Neural progenitor cell (in vitro differentiated cells): ENCODE data around the gene MAMSTR. TPM values are rescaled to one million over a fixed set of nuclear protein-coding genes. Genes with fewer than 3 reads are reported as not detected.

Experiments
- DNase-seq: peaks from one replicate; pipeline ENCODE4 v3.0.0-alpha.2; 2016; ENCODE audit warnings: low spot score
- H2AFZ ChIP-seq: fragments of 200-600 bp; sonication (generic); replicated peaks from 2 replicates; pipeline ENCODE4 v1.6.1; 2016; ENCODE audit warnings: antibody characterized with exemption
- H3F3A ChIP-seq: fragments of 200-600 bp; sonication (generic); 2 replicates; pipeline ENCODE4 v1.6.1; 2016; ENCODE audit warnings: antibody characterized with exemption, low read depth
- H3K27ac ChIP-seq: fragments of 200-600 bp; sonication (generic); 2 replicates; pipeline ENCODE4 v1.5.1; 2016; ENCODE audit warnings: mild to moderate bottlenecking
- H3K27me3 ChIP-seq: fragments of 200-600 bp; sonication (generic); 2 replicates; pipeline ENCODE4 v1.6.1; 2016; ENCODE audit warnings: mild to moderate bottlenecking, moderate library complexity
- H3K36me3 ChIP-seq: fragments of 200-600 bp; sonication (generic); 2 replicates; pipeline ENCODE4 v1.5.1; 2016
- H3K4me1 ChIP-seq: fragments of 200-600 bp; sonication (generic); 2 replicates; pipeline ENCODE4 v1.6.1; 2016; ENCODE audit warnings: mixed run types
- H3K4me2 ChIP-seq: fragments of 200-600 bp; sonication (generic); 2 replicates; pipeline ENCODE4 v1.6.1; 2016
- H3K4me3 ChIP-seq: fragments of 200-600 bp; sonication (generic); 2 replicates; pipeline ENCODE4 v1.5.1; 2016
- H3K79me2 ChIP-seq: fragments of 200-600 bp; sonication (generic); 2 replicates; pipeline ENCODE4 v1.6.1; 2016; ENCODE audit warnings: low read depth
- H3K9ac ChIP-seq: fragments of 200-600 bp; sonication (generic); 2 replicates; pipeline ENCODE4 v1.6.1; 2016
- H3K9me3 ChIP-seq: fragments of 200-600 bp; sonication (generic); 2 replicates; pipeline ENCODE4 v1.5.1; 2016; ENCODE audit warnings: low read depth
- H4K20me1 ChIP-seq: fragments of 200-600 bp; sonication (generic); 2 replicates; pipeline ENCODE4 v1.6.1; 2016; ENCODE audit warnings: low read depth
- H3K27ac Mint-ChIP-seq: 3 replicates; pipeline ENCODE4 v1.8.0; 2021; ENCODE audit warnings: mixed read lengths
- H3K27me3 Mint-ChIP-seq: 2 replicates; pipeline ENCODE4 v1.8.0; 2022; ENCODE audit warnings: low read depth, mild to moderate bottlenecking, inconsistent platforms, moderate library complexity, mixed read lengths; ENCODE audit not compliant: insufficient read depth
- H3K36me3 Mint-ChIP-seq: 3 replicates; pipeline ENCODE4 v1.8.0; 2021; ENCODE audit warnings: mixed read lengths
- H3K4me1 Mint-ChIP-seq: 3 replicates; pipeline ENCODE4 v1.8.0; 2021; ENCODE audit warnings: mixed read lengths
- H3K4me3 Mint-ChIP-seq: 3 replicates; pipeline ENCODE4 v1.8.0; 2021; ENCODE audit warnings: mild to moderate bottlenecking, moderate library complexity, mixed read lengths
- H3K9me3 Mint-ChIP-seq: 3 replicates; pipeline ENCODE4 v1.8.0; 2020; ENCODE audit warnings: mixed read lengths
- CTCF ChIP-seq: fragments of 200-600 bp; sonication (generic); IDR thresholded peaks from 2 replicates; pipeline ENCODE4 v1.5.1; 2017; ENCODE audit warnings: antibody characterized with exemption, mild to moderate bottlenecking
- EZH2 ChIP-seq: fragments of 200-600 bp; sonication (generic); IDR thresholded peaks from 2 replicates; pipeline ENCODE4 v1.6.1; 2017; ENCODE audit warnings: antibody characterized with exemption, mild to moderate bottlenecking, moderate library complexity
- EZH2phosphoT487 ChIP-seq: fragments of 200-600 bp; sonication (generic); IDR thresholded peaks from 2 replicates; pipeline ENCODE4 v1.6.1; 2017; ENCODE audit warnings: antibody characterized with exemption
- total RNA-seq: library from RNA; depleted of rRNA; stranded (reverse); fragments of >200 nt; gene quantifications from 2 replicates; pipeline ENCODE4 v1.2.3, GENCODE V29; 2015; ENCODE audit warnings: low replicate concordance

The MAMSTR gene
- total RNA-seq, 1 donor from 2014 or later: 1.2 TPM

- H3K4me1 ChIP-seq: peaks cover 17% of the 10 kb centered on the region
- peaks cover 3% of the 10 kb centered on the region for H3K36me3 Mint-ChIP-seq
- H3K4me2 ChIP-seq: peak overlapping the region; percentile 76
- peak; percentile 89 for DNase-seq
- peaks cover 33% of the 10 kb centered on the region for H3F3A ChIP-seq
- peaks cover 3% of the 10 kb centered on the region for H4K20me1 ChIP-seq
- no peak overlapping the region for H3K27ac Mint-ChIP-seq
- H3K9ac ChIP-seq: no peak overlapping the region
- H3K27ac ChIP-seq: no peak overlapping the region
- H3K79me2 ChIP-seq: no peaks in the 10 kb centered on the region
- peaks cover 23% of the 10 kb centered on the region for H3K4me1 Mint-ChIP-seq
- peaks cover 3% of the 10 kb centered on the region for H3K9me3 Mint-ChIP-seq
- peaks cover 18% of the 10 kb centered on the region for H3K27me3 Mint-ChIP-seq
- peak overlapping the region; percentile 66 for H2AFZ ChIP-seq
- H3K27me3 ChIP-seq: peaks cover 13% of the 10 kb centered on the region
- no peak for TF ChIP-seq EZH2
- TF ChIP-seq EZH2phosphoT487: no peak
- no peak for TF ChIP-seq CTCF
- H3K4me3 ChIP-seq: peak overlapping the region; percentile 61
- H3K36me3 ChIP-seq: no peaks in the 10 kb centered on the region
- no peaks in the 10 kb centered on the region for H3K9me3 ChIP-seq
- peak overlapping the region; percentile 81 for H3K4me3 Mint-ChIP-seq
Measured at GRCh38 chr19:48735031-48735615, 15.6 kb upstream of the MAMSTR start.

GRCh38 chr19:48734625-48735024 is 15.1 kb upstream of the MAMSTR start:
- Histone ChIP-seq H3K9me3 (no peaks in the 10 kb centered on the region), H2AFZ (no peak overlapping the region), H3K27me3 (peaks cover 8% of the 10 kb centered on the region), H3K27ac (no peak overlapping the region), H3K4me3 (peak overlapping the region; percentile 61), H3K36me3 (no peaks in the 10 kb centered on the region), H3K79me2 (no peaks in the 10 kb centered on the region), H3K9ac (no peak overlapping the region), H4K20me1 (no peaks in the 10 kb centered on the region), H3K4me1 (peaks cover 12% of the 10 kb centered on the region), H3K4me2 (peak overlapping the region; percentile 76), H3F3A (peaks cover 28% of the 10 kb centered on the region)
- Mint-ChIP-seq H3K4me1 (peaks cover 21% of the 10 kb centered on the region), H3K9me3 (peaks cover 3% of the 10 kb centered on the region), H3K27me3 (peaks cover 18% of the 10 kb centered on the region), H3K36me3 (peaks cover 3% of the 10 kb centered on the region), H3K27ac (no peak overlapping the region), H3K4me3 (peak overlapping the region; percentile 81)
- TF ChIP-seq EZH2phosphoT487: no peak
- TF ChIP-seq CTCF: no peak
- TF ChIP-seq EZH2: no peak
- DNase-seq: no peak

GRCh38 chr19:48731452-48731851 is 11.9 kb upstream of the MAMSTR start:
- Histone ChIP-seq H4K20me1 (no peaks in the 10 kb centered on the region), H3K27ac (no peak overlapping the region), H3K4me1 (no peaks in the 10 kb centered on the region), H3K36me3 (no peaks in the 10 kb centered on the region), H3K4me3 (no peak overlapping the region), H3K79me2 (no peaks in the 10 kb centered on the region), H3K4me2 (no peak overlapping the region), H3K9ac (no peak overlapping the region), H3K9me3 (no peaks in the 10 kb centered on the region), H3K27me3 (no peaks in the 10 kb centered on the region), H2AFZ (no peak overlapping the region), H3F3A (peaks cover 7% of the 10 kb centered on the region)
- H3K27me3 Mint-ChIP-seq: peaks cover 17% of the 10 kb centered on the region
- peaks cover 5% of the 10 kb centered on the region for H3K4me1 Mint-ChIP-seq
- H3K27ac Mint-ChIP-seq: no peak overlapping the region
- TF ChIP-seq CTCF (no peak), EZH2phosphoT487 (no peak), EZH2 (no peak)
- peaks cover 3% of the 10 kb centered on the region for H3K9me3 Mint-ChIP-seq
- no peak for DNase-seq
- H3K4me3 Mint-ChIP-seq: no peak overlapping the region
- peaks cover 5% of the 10 kb centered on the region for H3K36me3 Mint-ChIP-seq
